BJ (cell line): ENCODE results near the gene RCAN2. TPM values are rescaled to one million over a fixed set of nuclear protein-coding genes. Genes with fewer than 3 reads are reported as not detected.

Source experiments
- CTCF ChIA-PET: fragments of 350-600 bp; formaldehyde crosslinking; extraction: SDS; loops from one replicate; lab custom pipeline; 2021; ENCODE audit warnings: antibody characterized with exemption, inconsistent platforms; lab: Yijun Ruan, JAX
- POLR2A ChIA-PET: fragments of 300-600 bp; sonication (Branson Sonifier 250); formaldehyde crosslinking; extraction: SDS; loops from one replicate; lab custom pipeline; 2021; ENCODE audit warnings: antibody characterized with exemption; lab: Charles Lee
- DNase-seq: peaks from one replicate; pipeline ENCODE4 v3.0.0-alpha.2; 2011; ENCODE audit warnings: low read depth
- H3K27me3 ChIP-seq: 2 replicates; pipeline ENCODE4 v1.6.0; 2011; ENCODE audit warnings: low read length; ENCODE audit not compliant: control insufficient read depth, insufficient read depth
- H3K36me3 ChIP-seq: 2 replicates; pipeline ENCODE4 v1.5.1; 2011; ENCODE audit warnings: low read length; ENCODE audit not compliant: control insufficient read depth, insufficient read depth
- H3K4me3 ChIP-seq: 2 replicates; pipeline ENCODE4 v1.5.1; 2011; ENCODE audit warnings: low read depth, mild to moderate bottlenecking, control low read depth, low read length
- CTCF ChIP-seq: IDR thresholded peaks from 2 replicates; pipeline ENCODE4 v1.5.1; 2011; ENCODE audit warnings: low read depth, mild to moderate bottlenecking, control low read depth, inconsistent platforms, low read length, moderate library complexity; ENCODE audit not compliant: insufficient read depth
- polyA plus RNA-seq: library from polyadenylated mRNA; depleted of rRNA; stranded (reverse); fragments of >200 nt; gene quantifications from 2 replicates; pipeline ENCODE4 v1.2.3, GENCODE V29; 2011

Gene RCAN2
- polyA plus RNA-seq, 1 experiment, result 5.9 TPM

- ChIA-PET POLR2A (no interaction called here), CTCF (no interaction called here)
- Histone ChIP-seq H3K36me3 (no peaks in the 10 kb centered on the region), H3K27me3 (no peaks in the 10 kb centered on the region), H3K4me3 (no peak overlapping the region)
- DNase-seq, result no peak
- no peak for TF ChIP-seq CTCF
Observed at GRCh38 chr6:46274502-46274901, 216.7 kb downstream of the RCAN2 start.

- no peak for DNase-seq
- Histone ChIP-seq H3K36me3 (no peaks in the 10 kb centered on the region), H3K4me3 (no peak overlapping the region), H3K27me3 (no peaks in the 10 kb centered on the region)
- ChIA-PET CTCF (no interaction called here), POLR2A (no interaction called here)
- no peak for TF ChIP-seq CTCF
Observed at GRCh38 chr6:46273911-46274310, 217.3 kb downstream of the RCAN2 start.

- Histone ChIP-seq H3K27me3 (no peaks in the 10 kb centered on the region), H3K4me3 (no peak overlapping the region), H3K36me3 (no peaks in the 10 kb centered on the region)
- POLR2A ChIA-PET, result interaction anchor here (0.9 kb wide), 1 partner anchor 10 kb away, joined by 3 read pairs; no protein-coding TSS in a partner anchor
- DNase-seq, result no peak
- TF ChIP-seq CTCF, result no peak
- CTCF ChIA-PET, result no interaction called here
Observed at GRCh38 chr6:46271728-46272127, 219.5 kb downstream of the RCAN2 start.

- Histone ChIP-seq H3K27me3 (no peaks in the 10 kb centered on the region), H3K4me3 (no peak overlapping the region), H3K36me3 (no peaks in the 10 kb centered on the region)
- no peak for DNase-seq
- ChIA-PET CTCF (no interaction called here), POLR2A (interaction anchor here (0.9 kb wide), 1 partner anchor 9 kb away, joined by 3 read pairs; no protein-coding TSS in a partner anchor)
- TF ChIP-seq CTCF, result no peak
Observed at GRCh38 chr6:46271107-46271506, 220.1 kb downstream of the RCAN2 start.

- no peak for DNase-seq
- no peaks in the 10 kb centered on the region for H3K27me3 ChIP-seq
- ChIA-PET CTCF (interaction anchor here (1.0 kb wide), 1 partner anchor 50 kb away, joined by 3 read pairs; no protein-coding TSS in a partner anchor), POLR2A (no interaction called here)
- no peak overlapping the region for H3K4me3 ChIP-seq
- no peak for TF ChIP-seq CTCF
- no peaks in the 10 kb centered on the region for H3K36me3 ChIP-seq
Observed at GRCh38 chr6:46270336-46270735, 220.9 kb downstream of the RCAN2 start.
